Measurements from ENCODE around the gene SAPCD1. TPM values are rescaled to one million over a fixed set of nuclear protein-coding genes. Genes with fewer than 3 reads are reported as not detected.

Gene SAPCD1
- total RNA-seq, 3 donors from 2014 or later (not counting 1 experiment from before 2014, with no cell fraction given), result 5.4 to 14.5 (median 6.9) TPM

DNA sequence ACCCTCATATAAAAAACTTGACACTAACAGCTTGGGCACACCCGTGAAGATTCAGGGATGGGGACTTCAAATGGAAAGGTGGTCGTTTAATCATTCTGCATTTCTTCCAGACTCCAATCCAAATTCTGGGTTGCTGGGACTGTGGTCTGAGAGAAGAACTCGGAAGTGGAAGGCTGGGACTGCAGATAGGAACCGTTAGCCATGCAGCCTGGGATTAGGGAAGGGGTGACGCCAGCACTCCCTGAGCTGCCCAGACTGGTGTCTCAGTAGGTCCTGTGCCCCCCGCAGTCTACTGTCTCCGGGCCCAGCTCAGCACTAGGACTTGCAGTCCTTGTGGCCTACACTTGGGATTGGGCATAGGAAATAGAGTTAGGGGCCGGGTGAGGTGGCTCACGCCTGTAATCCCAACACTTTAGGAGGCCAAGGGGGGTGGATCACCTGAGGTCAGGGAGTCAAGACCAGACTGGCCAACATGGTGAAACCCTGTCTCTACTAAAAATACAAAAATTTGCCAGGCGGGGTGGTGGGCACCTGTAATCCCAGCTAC, 25.6 kb upstream of the SAPCD1 start:
- peaks cover 63% of the 10 kb centered on the region for H3K4me1 ChIP-seq (ENCODE audit: control insufficient read depth, insufficient read depth, low read length)
- Mint-ChIP-seq H3K9me3 (no peaks in the 10 kb centered on the region), H3K4me1 (peaks cover 70 to 88% of the 10 kb centered on the region in 2 donors), H3K4me3 (peak overlapping the region; percentile 97), H3K27ac (peak overlapping the region; percentile 91 to 99), H3K36me3 (no peaks in the 10 kb centered on the region), H3K27me3 (ENCODE audit: low read depth in 2 of 2) (no peaks in the 10 kb centered on the region)
- no peaks in the 10 kb centered on the region for H3K27me3 ChIP-seq (ENCODE audit: control insufficient read depth, insufficient read depth, low read length)
- 12% methylated on average over 9 of the region's 10 CpGs for WGBS (ENCODE audit: insufficient coverage)
- DNase-seq (no peak), ATAC-seq (no peak)
- no peak for TF ChIP-seq CTCF (IDR thresholded peaks at IDR 0.05)
- peak overlapping the region; percentile 83 for H3K27ac ChIP-seq (ENCODE audit: low read length)
- H3K36me3 ChIP-seq (ENCODE audit: control insufficient read depth, insufficient read depth, low read length), result peaks cover 24% of the 10 kb centered on the region
- no peaks in the 10 kb centered on the region for H3K9me3 ChIP-seq (ENCODE audit: control insufficient read depth, insufficient read depth, low read length)
- peak overlapping the region; percentile 68 for H3K4me3 ChIP-seq (ENCODE audit: low read length)
- intact Hi-C loops (cut with micrococcal nuclease), result loop anchor here (5.0 to 10.0 kb wide), 4 partner anchors 55 to 192 kb away; partner anchors contain the start of genes ATP6V1G2, BAG6, DDX39B and LY6G5C

GRCh38 chr6:31737315-31737990, 25.0 kb upstream of the SAPCD1 start:
- 10% methylated on average over 7 of the region's 7 CpGs for WGBS (ENCODE audit: insufficient coverage)
- Histone ChIP-seq H3K9me3 (ENCODE audit: control insufficient read depth, insufficient read depth, low read length) (no peaks in the 10 kb centered on the region), H3K4me3 (ENCODE audit: low read length) (no peak overlapping the region), H3K27ac (ENCODE audit: low read length) (peak overlapping the region; percentile 83), H3K4me1 (ENCODE audit: control insufficient read depth, insufficient read depth, low read length) (peaks cover 63% of the 10 kb centered on the region), H3K36me3 (ENCODE audit: control insufficient read depth, insufficient read depth, low read length) (peaks cover 18% of the 10 kb centered on the region), H3K27me3 (ENCODE audit: control insufficient read depth, insufficient read depth, low read length) (no peaks in the 10 kb centered on the region)
- intact Hi-C loops (cut with micrococcal nuclease), result loop anchor here (5.0 to 10.0 kb wide), 4 partner anchors 55 to 193 kb away; partner anchors contain the start of genes ATP6V1G2, BAG6, DDX39B and LY6G5C
- Mint-ChIP-seq H3K9me3 (no peaks in the 10 kb centered on the region), H3K27ac (peak overlapping the region; percentile 91 to 99), H3K4me1 (peaks cover 70 to 88% of the 10 kb centered on the region in 2 donors), H3K27me3 (ENCODE audit: low read depth in 2 of 2) (no peaks in the 10 kb centered on the region), H3K4me3 (peak overlapping the region; percentile 97), H3K36me3 (no peaks in the 10 kb centered on the region)
- ATAC-seq (no peak), DNase-seq (peak in 1 of 2 donors; percentile 40)
- no peak for TF ChIP-seq CTCF (IDR thresholded peaks at IDR 0.05)

GRCh38 chr6:31737991-31738979, 24.2 kb upstream of the SAPCD1 start:
- peak; percentile 21 to 40 (median 40) for ATAC-seq
- TF ChIP-seq CTCF (IDR thresholded peaks at IDR 0.05), result no peak
- H3K27me3 Mint-ChIP-seq (ENCODE audit: low read depth in 2 of 2), result no peaks in the 10 kb centered on the region
- Histone ChIP-seq H3K4me3 (ENCODE audit: low read length) (peak overlapping the region; percentile 17), H3K9me3 (ENCODE audit: control insufficient read depth, insufficient read depth, low read length) (no peaks in the 10 kb centered on the region), H3K27me3 (ENCODE audit: control insufficient read depth, insufficient read depth, low read length) (no peaks in the 10 kb centered on the region), H3K27ac (ENCODE audit: low read length) (peak overlapping the region; percentile 83), H3K36me3 (ENCODE audit: control insufficient read depth, insufficient read depth, low read length) (peaks cover 11% of the 10 kb centered on the region), H3K4me1 (ENCODE audit: control insufficient read depth, insufficient read depth, low read length) (peaks cover 59% of the 10 kb centered on the region)
- peaks cover 66 to 85% of the 10 kb centered on the region in 2 donors for H3K4me1 Mint-ChIP-seq
- peak overlapping the region; percentile 91 to 99 for H3K27ac Mint-ChIP-seq
- no peaks in the 10 kb centered on the region for H3K9me3 Mint-ChIP-seq
- peak; percentile 58 to 92 for DNase-seq
- WGBS (ENCODE audit: insufficient coverage), result 2% methylated on average over 4 of the region's 6 CpGs
- peak overlapping the region; percentile 97 for H3K4me3 Mint-ChIP-seq
- H3K36me3 Mint-ChIP-seq, result no peaks in the 10 kb centered on the region
- intact Hi-C loops (cut with micrococcal nuclease), result loop anchor here (1.0 to 10.0 kb wide), 7 partner anchors 35 to 193 kb away; partner anchors contain the start of genes ABHD16A, ATP6V1G2, BAG6 and DDX39B
